GM18498 (cell line): ENCODE results near the gene TUBA3E.
A peak's percentile ranks its signal among the peaks of the same experiment; 100 is the strongest.
"Not testable (repeated sequence)": the region's sequence is repeated elsewhere in the genome, so short reads cannot be mapped to it uniquely, and the experiment has no call there.

Experiments used
- ATAC-seq: cut with Tn5 transposase; IDR thresholded peaks from one replicate; pipeline ENCODE4 v1.9.1; 2021; ENCODE audit warnings: mild to moderate bottlenecking, moderate library complexity; ENCODE audit not compliant: unreplicated experiment

TUBA3E gene

DNA sequence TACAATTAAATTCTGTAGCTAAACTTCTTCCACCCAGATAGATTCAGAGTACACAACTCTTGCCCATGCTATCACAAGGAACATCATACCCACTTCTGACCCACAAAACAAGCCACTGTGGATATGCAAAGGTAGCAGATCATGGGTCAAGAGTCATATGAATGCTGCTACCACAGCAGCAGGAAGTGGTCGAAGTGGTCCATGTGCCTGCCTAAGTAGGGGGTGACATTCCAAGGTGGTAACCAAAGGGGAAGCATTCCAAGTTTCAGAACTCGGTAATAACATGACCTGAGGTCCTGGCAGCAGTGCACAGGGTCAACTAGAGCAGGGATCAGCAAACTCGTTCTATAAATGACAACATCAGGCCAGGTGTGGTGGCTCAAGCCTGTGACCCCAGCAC, 5.8 kb downstream of the TUBA3E start:
- not testable (repeated sequence) for ATAC-seq

DNA sequence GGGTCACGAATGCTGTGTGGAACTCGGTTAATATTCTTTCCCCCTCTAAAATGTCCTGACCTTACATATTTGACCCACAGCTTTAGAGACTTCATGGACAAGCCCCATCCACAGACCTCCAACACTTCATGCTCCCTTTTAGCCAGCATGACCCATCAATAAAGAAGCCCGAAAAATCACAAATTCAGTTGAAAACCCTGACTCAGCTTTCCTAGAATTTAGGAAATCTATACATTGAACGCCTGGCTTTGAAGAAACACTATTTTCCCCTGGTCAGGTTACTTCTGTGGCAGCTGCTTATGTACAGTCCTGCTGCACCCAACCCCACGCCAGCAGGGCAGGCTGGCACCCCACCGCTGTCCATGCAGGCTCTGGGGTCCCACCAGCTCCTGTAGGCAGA, 6.9 kb downstream of the TUBA3E start:
- not testable (repeated sequence) for ATAC-seq

DNA sequence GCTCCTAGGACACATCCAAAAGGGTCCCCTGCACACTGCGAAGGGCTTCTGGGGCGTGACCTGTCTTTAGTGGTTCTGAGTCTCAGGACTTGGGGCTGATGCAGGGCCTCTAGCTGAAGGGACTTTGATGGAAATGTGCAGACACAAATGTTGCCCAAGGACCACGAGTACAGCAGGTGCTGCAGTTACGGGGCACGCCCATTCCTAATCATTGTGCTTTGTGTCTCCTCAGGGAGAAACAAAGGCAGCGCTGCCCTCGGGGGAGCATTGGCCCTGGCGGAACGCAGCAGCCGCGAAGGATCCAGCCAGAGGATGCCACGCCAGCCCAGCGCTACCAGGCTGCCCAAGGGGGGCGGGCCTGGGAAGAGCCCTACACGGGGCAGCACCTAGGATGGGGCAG, 8.0 kb downstream of the TUBA3E start:
- no peak for ATAC-seq

GRCh38 chr2:130188958-130189357, 9.3 kb downstream of the TUBA3E start:
- not testable (repeated sequence) for ATAC-seq

GRCh38 chr2:130187859-130188792, 10.1 kb downstream of the TUBA3E start:
- not testable (repeated sequence) for ATAC-seq

- no peak for ATAC-seq
Observed at GRCh38 chr2:130187268-130187667, 11.0 kb downstream of the TUBA3E start.

- ATAC-seq, result no peak
Observed at GRCh38 chr2:130186391-130186790, 11.8 kb downstream of the TUBA3E start.

GRCh38 chr2:130185896-130186295, 12.3 kb downstream of the TUBA3E start:
- no peak for ATAC-seq

- no peak for ATAC-seq
Observed at GRCh38 chr2:130185436-130185835, 12.8 kb downstream of the TUBA3E start.

- ATAC-seq, result no peak
Observed at GRCh38 chr2:130183512-130184373, 14.5 kb downstream of the TUBA3E start.

- peak; percentile 6 for ATAC-seq
Observed at GRCh38 chr2:130182826-130183511, 15.3 kb downstream of the TUBA3E start.

- peak; percentile 84 for ATAC-seq
Observed at GRCh38 chr2:130181880-130182682, 16.2 kb downstream of the TUBA3E start, which contains the start of gene MZT2B. Gene MZT2B (plus strand): TSS chr2:130182262. CDS start chr2:130182283, 21 bp downstream.

GRCh38 chr2:130181325-130181879, 16.8 kb downstream of the TUBA3E start, which contains the start of gene SMPD4:
Gene SMPD4 (minus strand): TSS chr2:130181602. CDS start chr2:130176592, 5,010 bp downstream.
- peak; percentile 70 for ATAC-seq

DNA sequence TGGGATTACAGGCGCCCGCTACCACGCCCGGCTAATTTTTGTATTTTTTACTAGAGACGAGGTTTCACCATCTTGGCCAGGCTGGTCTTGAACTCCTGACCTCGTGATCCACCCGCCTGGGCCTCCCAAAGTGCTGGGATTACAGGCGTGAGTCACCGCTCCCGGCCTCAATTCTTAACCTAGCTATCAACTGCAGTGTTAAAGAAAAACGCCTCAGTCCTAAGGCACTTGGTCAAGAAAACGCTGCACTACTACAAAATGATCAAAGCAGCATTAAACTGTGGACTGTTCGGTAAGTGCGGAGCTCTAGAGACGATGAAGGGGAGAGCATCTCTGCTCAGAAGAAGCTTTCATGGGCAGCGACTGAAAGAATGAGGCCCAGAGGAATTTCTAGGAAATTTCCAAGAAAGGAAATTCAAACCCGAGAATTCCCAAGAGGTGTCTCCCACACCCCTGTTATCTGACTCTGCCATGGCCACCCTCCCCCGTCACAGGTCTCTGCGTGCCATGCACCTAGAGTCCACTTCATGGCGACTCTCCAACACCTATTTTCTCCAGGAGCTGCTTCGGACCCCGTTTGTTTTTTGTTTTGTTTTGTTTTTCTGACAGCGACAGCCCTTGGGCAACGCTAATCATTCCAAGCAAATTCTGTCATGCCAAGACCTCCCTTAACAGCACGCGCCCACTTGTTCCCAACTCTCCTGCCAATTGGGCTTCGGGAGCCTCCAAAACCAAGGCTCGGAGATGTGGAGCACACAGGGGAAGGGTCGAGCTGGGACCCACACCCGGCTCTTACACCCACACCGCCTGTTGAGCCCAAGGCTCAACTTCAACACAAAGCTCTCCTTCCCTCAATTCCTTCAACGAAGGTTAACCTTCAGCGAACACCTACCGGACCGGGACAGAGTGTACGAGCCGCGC, 17.6 kb downstream of the TUBA3E start:
- ATAC-seq, result not testable (repeated sequence)

DNA sequence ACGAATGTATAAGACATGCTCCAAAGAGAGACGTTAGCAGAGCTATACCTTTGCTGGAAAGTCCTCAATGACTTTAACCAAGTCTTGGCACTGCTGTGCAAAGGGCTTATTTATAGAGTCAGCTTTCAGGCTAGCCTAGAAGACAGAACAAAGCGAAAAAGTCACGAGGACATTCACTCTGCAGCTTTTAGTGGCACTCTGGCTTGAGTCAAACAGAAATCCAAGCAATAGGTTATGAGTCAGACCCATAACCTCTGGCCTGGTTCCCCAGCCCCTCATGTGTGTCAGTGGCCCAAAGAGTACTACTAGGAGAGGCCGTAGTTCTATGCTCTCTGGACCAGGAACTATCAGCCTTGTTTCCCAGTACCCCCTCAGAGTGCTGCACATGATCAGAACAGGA, 23.4 kb downstream of the TUBA3E start:
- ATAC-seq, result peak; percentile 49

DNA sequence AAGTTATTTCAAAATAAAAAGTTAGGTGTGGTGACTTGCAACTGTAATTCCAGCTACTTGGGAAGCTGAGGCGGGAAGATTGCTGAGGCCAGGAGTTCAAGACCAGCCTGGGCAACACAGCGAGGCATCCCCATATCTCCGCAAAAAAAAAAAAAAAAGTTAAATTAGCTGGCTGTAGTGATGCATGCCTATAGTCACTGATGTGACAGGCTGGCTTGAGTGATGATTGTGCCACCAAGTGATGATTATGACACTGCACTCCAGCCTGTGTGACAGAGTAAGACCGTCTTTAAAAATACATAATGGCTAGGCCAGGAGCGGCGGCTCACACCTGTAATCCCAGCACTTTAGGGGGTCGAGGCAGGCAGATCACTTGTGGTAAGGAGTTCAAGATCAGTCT, 28.3 kb downstream of the TUBA3E start:
- ATAC-seq, result no peak

DNA sequence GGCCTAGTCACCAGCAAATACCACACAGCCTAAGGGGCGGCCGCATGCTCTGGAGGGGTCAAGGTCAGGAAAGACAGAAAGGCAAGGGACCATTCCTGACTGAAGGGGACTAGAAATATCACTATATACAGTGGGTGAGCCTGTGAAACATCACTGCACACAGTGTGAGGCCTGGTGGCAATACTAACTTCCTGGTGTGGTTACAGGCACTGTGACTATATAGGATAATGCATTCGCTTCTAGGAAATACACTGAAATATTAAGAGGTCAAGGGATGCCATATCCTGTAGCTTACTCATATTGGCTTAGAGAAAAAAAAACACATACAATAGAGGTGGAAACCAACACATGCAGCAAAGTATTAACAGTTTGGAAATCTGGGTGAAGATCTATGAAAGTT, 29.1 kb downstream of the TUBA3E start:
- not testable (repeated sequence) for ATAC-seq

- not testable (repeated sequence) for ATAC-seq
Observed at GRCh38 chr2:130166611-130167010, 31.6 kb downstream of the TUBA3E start.
